HEK293 (cell line): Measurements from ENCODE around the gene MPHOSPH9.

Experiments used
- CTCF ChIP-seq: fragments of 450-650 bp; formaldehyde crosslinking; IDR thresholded peaks from 2 replicates; pipeline ENCODE4 v1.5.1; 2016; ENCODE audit warnings: missing biosample characterization, missing genetic modification characterization
- GLI4 ChIP-seq: fragments of 450-650 bp; formaldehyde crosslinking; IDR thresholded peaks from 2 replicates; pipeline ENCODE4 v1.5.1; 2016; ENCODE audit warnings: missing biosample characterization, missing genetic modification characterization
- ZBTB26 ChIP-seq: fragments of 450-650 bp; formaldehyde crosslinking; optimal IDR thresholded peaks from 2 replicates; pipeline ENCODE3; 2016; ENCODE audit warnings: missing biosample characterization, mild to moderate bottlenecking, missing genetic modification characterization
- ZNF121 ChIP-seq: fragments of 450-650 bp; formaldehyde crosslinking; IDR thresholded peaks from 2 replicates; pipeline ENCODE4 v1.5.1; 2016; ENCODE audit warnings: missing biosample characterization, missing genetic modification characterization
- ZNF514 ChIP-seq: fragments of 450-650 bp; formaldehyde crosslinking; IDR thresholded peaks from 2 replicates; pipeline ENCODE4 v1.5.1; 2016; ENCODE audit warnings: missing biosample characterization, missing genetic modification characterization
- ZNF600 ChIP-seq: fragments of 450-650 bp; formaldehyde crosslinking; IDR thresholded peaks from 2 replicates; pipeline ENCODE4 v1.5.1; 2016; ENCODE audit warnings: missing biosample characterization, missing genetic modification characterization
- ZNF624 ChIP-seq: fragments of 450-650 bp; formaldehyde crosslinking; IDR thresholded peaks from 2 replicates; pipeline ENCODE4 v1.5.1; 2017; ENCODE audit warnings: missing biosample characterization, missing genetic modification characterization

DNA sequence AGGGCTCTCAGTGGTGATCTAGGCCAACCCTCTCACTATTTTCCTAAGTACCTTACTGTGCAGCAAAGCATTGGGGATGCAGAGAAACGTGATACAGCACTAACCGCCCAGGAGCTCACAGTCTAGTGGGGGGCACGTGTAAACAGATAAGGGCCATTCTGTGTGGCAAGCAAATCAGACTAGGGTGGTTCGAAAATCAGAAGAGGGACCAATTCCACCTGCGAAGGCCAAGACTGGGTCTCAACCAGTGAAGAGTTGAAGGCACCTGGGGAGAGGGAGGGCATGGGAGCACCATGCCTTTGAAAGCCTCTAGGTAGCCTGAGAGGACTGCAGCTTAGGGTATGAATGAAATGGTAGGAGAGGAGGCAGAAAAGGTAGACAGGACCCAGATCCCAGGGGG, 84.3 kb downstream of the MPHOSPH9 start:
- TF ChIP-seq CTCF (tag by site-specific recombination) = no peak
- no peak for TF ChIP-seq ZNF121 (tag by site-specific recombination)
- TF ChIP-seq ZNF514 (tag by site-specific recombination) = no peak
- TF ChIP-seq GLI4 (tag by site-specific recombination) = no peak
- TF ChIP-seq ZBTB26 (tag by site-specific recombination) = no peak
- TF ChIP-seq ZNF600 (tag by site-specific recombination) = no peak
- TF ChIP-seq ZNF624 (tag by site-specific recombination) = no peak
